Dermis microvascular lymphatic vessel endothelial cell (primary cell): ENCODE measurements around the gene OSBPL10. TPM values are rescaled to one million over a fixed set of nuclear protein-coding genes. Genes with fewer than 3 reads are reported as not detected.

Experiments
- DNase-seq, 2 donors: peaks; one replicate each; pipeline versions ENCODE4 v3.0.0 to v3.0.0-alpha.2; 2010; ENCODE audit warnings: low read depth in 2 of 2
- total RNA-seq: library from RNA; depleted of rRNA; stranded (reverse); fragments of >200 nt; gene quantifications from 2 replicates; pipeline ENCODE4 v1.2.1, GENCODE V29; 2014

Gene OSBPL10
- total RNA-seq, 1 donor from 2014 or later: 8.0 TPM

DNA sequence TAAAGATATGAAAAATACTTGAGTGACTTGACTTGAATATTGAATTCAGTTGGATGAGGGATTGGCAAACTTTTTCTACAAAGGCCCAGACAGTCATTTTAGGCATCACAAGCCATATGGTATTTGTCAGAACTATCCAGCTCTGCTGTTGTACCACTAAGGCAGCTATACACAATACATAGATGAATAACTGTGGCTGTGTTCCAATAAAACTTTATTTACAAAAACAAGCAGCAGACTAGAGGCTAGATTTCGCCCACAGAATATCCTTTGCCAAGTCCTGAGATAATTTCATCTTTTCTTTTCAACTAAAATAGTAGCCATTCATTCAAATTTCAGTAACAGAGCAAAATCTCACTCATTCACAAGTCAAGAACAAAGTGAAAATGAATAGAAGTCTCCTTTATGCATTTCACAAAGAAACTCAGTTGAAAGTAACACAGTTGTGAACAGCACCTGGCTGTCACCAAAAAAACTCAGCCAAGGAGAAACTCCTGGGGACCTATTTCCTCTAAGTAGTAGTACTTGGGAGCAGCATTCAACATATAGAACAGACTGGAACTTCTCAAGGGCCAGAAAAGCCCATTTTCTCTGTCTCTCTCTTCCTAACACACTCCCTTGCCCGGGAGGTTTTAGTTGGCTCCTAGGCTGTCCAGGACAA lies 56.3 kb downstream of the OSBPL10 start:
- DNase-seq: no peak

DNA sequence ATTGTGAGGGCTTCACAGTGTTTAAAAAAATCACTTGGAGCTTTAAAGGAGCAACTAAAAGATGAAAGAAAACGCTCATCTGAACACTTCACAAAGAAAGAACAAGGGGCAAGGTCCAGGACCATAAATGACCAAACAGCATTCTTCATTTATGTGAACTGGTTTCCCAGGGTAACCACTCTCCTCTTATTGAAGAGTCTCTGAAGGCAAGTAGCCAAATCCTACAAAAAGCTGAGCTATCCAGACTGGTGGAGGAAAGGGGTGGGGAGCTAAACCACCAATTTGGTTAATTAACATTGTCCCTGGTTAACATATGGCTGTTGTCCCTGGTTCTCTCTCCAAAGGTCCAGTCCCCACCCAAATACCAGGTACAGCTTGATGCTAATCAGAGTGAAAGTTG lies 58.1 kb downstream of the OSBPL10 start:
- no peak for DNase-seq

DNA sequence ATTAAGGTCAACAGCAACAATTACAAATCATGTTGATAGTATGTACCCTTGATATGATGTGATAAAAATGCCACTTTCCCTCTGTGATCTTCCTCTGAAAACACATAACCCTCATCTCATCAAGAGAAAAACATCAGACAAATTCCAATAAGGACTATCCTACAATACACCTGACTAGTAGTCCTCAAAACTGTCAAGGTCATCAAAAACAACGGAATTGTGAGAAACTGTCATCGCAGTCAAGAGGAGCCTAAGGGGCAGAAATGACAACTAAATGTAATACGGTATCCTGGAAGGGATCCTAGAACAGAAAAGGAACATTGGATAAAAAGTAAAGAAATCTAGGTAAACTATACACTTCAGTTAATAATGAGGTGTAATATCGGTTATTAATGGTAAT lies 59.2 kb downstream of the OSBPL10 start:
- no peak for DNase-seq

DNA sequence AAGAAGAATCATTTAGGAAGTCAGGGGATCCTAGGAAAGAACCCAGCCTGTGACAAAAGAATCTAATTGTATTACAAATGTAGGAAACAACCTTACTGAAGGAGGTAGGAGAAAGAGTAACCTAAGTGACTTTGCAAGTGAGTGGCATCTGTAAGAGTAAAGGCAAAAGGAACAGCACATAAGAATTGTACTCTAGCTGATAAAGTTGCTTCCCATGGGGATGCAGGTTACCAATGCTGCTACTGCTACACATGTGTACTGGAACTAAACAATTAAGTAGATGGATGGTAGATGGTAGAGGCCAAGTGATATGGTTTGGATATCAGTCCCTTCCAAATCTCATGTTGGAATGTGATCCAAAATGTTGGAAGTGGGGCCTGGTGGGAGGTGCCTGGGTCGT lies 60.8 kb downstream of the OSBPL10 start:
- no peak for DNase-seq

DNA sequence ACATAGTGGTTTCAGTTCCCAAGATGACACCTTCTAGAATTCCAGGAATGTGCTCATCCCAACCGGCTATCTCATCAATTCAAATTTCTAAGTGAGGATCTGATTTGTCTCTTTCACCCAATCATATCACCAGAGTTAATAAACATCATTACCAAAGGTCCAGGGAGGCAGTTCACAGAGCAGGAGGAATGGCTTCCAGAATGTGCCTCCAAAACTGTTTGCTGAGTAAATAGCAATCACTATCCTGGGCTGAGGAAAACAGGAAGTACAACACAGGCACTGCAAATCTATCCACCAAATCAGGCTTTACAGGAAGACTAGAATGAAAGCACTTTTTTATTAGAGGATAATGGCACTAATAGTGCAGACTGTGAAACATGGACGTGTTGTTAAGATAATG lies 61.5 kb downstream of the OSBPL10 start:
- no peak for DNase-seq

DNA sequence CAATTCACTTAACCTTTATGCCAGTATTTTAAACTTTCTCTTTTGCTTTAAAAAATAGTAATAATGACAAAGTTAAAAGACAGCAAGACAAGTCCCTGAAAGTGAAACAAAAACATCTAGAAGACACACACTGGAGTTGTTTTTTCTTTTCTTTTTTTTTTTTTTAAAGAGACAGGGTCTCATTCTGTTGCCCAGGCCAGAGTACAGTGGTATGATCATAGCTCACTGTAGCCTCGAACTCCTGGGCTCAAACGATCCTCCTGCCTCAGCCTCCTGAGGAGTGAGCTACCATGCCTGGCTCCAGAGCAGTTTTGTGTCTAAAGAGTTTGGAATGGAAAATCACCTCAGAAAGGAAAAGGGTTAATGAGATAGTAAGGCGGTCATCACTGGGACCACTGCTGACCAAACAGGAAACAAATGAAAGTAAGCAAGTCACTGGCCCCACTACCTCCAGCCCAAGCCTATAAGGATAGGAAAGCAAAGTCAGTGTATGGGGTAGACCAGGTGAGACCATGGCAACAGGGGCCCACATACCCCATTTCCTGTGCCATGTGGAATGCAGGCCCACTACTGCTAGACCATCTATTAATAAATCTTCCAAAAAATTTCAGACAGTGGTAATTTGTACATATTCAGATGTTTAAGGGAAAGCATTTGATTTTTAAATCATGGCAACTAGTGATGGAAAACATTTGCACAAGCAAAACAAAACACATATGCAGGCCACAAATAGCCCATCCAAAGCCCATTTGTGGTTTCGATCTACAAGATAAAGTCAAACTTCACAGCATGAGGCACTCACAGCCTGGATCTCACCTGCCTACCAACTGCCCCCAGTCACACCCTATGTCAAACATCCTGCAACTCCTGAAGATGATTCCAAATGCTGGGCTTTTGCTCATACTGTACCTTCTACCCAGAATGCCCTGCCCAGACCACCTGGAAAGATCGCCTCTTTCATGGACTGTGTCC lies 62.6 kb downstream of the OSBPL10 start:
- DNase-seq: no peak

DNA sequence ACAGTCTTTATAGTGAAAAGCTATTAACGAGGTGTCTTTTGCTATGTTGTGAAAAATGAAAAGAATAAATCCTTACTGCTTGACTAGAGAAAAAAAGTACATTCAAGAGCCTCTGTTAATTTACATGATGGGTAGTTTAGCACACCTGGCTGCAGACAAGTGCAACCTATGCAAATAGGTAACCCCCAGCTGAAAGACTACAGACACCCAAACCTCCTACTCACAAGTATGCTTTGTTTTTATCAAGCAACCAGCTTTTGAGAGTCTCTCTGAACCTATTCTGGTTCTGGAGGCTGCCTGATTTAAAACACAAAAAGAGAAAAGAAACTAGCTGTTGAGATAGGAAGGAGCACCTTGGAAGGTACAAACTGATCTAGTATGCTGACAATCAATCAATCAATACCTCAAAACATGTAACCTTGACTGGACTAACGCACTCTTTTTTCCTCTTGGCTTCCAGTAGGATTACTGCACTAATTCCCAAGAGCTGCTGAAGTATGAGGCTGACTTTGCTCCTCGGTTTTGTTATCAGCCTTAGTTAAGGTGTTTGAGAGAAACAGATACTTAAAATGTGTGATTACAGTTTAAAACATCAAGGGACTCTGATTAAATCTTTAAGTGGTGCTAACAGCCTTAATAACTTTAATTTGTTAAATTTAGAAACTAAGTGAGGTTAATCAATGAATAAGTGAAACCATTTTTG lies 63.6 kb downstream of the OSBPL10 start:
- DNase-seq: no peak

DNA sequence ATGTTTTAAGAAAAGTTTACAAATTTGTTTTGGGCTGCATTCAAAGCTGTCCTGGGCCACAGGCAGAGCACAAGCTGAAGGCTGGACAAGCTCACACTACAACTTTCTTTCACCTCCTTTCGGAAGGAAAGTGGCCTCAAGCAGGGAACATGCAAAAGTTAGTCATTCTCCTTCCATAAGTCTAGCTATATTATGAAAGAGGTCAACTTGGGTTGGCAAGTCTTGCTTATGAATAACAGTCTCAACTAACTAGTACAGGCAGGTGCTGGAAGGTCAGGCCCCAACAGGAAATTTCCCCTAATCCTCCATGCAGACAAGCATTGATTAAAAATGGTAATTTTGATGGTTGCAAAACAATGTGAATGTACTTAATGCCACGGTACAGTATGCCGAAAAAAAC lies 69.4 kb downstream of the OSBPL10 start:
- DNase-seq: no peak

DNA sequence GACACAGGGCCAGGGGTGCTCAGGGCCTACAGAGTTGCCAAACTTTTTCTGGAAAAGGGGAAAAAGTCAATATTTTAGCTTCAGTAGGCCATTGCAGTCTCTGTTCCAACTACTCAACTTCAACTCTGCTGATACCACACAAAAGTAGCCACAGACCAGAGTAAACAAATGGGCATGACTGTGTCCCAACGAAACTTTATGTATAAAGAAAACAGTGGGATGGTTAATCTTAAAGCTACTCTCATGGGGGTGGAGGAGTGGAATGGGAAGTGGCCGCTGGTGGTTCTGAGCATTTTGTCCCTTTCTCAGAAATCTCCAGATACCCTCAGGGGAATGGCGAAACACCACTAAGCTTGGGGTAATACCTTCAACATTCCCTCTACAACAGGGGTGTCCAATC lies 69.9 kb downstream of the OSBPL10 start:
- DNase-seq: no peak

DNA sequence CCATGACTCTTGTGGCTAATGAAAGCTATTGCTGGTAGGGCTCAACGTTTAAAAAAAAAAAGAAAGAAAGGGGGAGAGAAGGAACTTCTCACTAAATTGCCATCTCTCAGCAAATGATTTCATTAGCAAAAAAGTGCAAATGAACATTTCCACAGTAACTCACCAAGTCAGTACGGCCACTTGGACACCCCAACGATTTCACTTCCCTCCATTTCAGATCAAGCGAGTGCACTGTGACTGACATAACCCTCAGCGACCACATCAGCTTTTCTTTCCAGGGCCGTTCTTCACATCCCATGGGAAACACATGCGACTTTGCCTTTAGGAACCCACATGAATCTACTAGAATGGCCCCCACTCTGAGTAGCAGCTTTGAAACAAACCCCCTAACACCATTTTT lies 71.6 kb downstream of the OSBPL10 start:
- no peak for DNase-seq

DNA sequence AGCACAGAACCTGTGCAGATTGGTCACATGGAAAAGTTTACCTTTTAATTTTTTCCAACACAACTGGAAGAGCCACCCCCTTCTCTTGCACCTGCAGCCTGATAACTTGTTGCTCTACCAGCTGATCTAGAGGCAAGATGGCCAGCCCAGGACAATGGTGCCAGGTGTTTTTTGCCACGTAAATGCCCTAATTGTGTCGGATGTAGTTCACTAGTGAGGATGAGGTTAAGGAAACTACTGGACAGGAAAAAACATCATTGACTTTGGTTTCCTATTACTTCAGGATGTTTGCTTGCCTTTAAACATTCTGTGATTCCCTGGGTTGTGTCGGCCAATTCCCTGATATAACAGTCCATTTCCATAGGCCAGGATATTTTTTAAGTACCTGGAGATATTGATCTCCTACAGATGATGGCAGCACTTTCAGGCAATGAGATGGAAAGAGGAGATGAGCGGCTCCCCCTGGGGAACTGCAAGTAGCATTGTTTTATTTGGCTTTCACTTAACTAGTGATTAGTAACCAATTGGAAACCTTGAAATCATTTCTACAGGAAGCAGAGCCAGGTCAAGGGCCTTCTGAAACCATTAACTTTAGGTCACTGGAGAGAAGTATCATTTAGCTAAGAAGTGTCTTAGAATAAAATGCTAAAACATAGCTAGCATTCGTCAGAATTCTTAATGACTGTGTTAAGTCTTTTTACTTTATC lies 72.5 kb downstream of the OSBPL10 start:
- peak; percentile 63 to 78 for DNase-seq

DNA sequence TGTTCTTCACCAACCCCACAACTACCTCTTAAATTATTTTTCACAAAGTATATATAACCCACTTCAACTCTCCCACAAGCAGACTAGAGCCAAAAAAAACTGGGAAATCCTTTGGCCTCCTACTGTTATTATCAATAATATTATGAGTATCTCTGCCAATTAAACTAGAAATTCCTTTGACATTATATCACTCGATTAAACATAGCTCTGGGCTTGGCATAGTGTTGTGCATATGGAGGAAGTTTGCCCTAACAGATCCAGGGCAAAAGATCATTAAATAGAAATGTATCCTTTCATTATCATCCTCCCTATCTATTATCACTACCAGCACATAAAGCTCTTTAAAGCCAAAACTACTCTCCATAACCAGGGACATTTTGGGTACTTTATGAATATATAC lies 74.9 kb downstream of the OSBPL10 start:
- DNase-seq: peak; percentile 36 to 61

DNA sequence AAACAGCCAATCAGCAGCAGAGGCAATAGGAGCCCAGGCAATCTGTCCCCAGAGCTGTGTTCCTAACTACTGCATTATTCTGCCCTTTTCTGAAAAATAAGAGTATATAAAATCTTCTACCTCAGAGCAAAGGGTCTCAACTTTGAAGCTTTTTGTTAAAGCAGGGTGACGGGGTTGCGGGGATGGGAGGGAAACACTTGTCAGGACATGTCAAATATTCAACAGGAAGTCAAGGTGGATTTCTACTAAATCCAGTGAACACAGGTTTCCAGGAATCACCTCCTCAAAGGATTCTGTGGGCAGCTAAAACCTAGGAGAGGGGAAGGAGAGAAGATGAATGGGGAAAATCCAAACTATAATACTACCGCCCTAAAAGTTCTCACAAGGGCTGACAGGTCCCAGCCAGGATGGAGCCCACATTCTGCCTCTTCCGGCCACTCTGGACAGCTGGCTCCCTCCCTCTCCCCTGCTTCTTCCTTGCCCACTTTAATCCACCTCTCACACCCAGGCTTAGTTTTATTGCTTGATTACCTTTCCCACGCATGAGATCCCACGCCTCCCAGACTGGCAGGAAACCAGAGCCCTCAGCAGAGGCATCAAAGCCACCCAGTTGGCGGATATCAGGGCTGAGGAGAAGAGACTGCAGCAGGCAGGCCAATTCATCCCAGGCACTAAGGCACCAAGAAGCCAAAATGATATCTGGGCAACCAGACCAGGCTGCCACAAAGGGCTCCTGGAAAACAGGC lies 77.2 kb downstream of the OSBPL10 start:
- DNase-seq: peak in 1 of 2 donors; percentile 30

DNA sequence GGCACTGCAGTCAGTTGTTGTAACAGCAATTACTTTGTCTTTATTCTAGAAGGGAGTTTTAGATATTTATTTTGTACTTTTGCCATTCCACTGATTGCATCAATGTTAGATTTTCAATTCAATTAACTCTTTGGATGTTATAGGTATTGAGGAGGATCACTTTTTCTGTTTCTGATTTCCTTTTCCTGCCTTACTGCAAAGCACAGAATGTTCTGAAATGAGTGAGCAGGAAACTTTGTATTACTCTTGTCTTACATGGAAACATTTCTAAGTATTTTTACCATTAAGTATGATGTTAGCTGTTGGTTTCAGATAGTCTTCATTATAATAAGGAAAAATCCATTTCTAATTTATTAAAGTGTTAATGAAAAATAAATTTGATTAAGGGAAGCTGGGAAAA lies 80.5 kb downstream of the OSBPL10 start:
- DNase-seq: no peak

DNA sequence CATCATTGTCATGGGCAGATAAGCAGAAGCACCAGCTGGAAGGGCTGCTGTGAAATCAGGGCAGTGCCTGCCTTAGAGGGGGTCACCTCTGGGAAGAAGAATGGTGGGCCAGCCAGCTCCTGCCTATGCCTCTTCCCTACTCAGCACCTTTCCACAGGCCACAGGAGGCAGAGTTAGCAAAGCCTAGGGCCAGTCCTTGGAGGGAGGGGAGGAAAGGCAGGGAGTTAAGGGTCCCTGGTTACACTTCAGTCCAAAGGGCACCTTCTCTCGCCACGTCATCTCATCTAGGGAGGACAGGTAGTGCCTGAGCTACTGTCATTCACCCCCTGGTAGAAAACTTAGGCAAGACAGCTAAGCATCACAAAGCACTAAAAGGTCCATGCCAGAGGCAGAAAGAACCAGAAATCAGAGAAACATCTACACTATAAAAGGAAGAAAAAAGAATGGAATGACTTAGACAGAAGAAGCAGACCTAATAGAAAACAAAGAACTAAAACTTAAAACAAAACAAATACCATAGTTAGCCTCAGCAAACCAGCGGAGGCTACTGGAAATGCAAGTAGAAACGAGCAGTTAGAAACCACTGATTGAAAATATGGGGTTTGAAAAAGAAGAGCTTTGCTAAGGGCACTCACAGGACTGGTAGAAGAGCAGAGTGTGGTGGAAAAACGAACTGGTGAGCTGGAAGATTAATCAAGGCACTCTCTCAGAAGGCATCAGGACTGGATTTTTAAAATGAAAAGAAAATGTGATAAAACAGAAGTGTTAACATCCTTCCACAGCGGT lies 84.2 kb downstream of the OSBPL10 start:
- DNase-seq: no peak

DNA sequence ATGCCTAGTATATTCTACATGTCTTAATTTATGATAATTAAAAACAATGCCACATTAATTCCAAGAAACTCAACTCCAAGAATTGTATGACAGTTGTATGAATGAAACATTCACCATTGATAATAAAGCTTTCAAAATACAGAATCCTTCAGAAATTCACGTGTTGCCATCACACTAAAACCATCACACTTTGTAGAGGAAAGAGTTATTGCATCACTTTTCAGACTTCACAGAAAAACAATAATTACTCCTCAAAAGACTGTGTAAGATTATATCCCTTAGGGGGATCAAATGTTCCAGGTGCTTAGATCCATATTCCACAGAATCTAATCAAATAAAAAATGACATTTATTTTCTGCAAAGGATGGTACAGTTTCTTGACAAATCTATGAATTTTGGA lies 85.0 kb downstream of the OSBPL10 start:
- no peak for DNase-seq

DNA sequence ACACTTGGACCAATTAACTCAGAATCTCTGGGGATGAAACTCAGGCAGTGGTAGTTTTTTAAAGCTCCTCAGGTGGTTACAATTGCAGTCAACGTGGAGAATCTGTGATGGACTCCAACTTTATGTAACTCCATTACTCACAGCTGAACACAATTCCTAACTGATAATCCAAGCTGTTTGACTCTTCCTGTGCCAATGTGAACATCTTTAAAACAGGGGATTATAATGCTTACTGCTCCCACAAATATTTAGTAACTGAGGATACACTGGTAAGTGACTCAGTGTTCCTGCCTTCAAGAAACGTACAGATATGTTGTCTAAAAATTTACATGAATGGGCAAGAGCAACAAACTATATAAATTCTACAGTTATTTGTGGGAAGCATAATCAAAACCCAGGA lies 85.6 kb downstream of the OSBPL10 start:
- no peak for DNase-seq

DNA sequence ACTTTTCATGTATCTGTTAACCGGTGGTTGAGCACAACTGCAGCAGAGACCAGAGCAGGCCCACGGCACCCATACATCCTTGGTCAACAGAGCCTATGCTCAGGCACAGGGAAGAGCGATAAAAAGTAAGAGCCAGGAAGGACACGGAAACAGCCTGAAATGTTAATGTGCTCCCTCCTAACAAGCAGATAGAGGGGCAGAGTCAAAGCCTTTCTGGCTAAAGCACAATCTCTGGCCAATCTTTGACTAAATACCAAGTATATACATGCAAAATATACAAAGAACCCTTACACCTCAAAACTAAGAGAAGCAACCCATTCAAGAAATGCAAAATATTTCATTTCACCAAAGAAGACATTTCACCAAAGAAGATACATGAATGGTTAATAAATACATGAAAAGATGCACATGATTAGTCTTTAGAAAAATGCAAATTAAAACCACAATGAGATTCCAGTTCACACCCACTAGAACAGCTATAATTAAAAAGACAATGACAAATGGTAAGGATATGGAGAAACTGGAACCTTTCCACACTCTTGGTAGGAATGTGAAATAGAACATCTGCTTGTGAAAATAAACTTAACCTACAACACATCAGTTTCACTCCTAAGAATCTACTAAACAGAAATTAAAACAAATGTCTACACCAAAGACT lies 88.0 kb downstream of the OSBPL10 start:
- DNase-seq: no peak

DNA sequence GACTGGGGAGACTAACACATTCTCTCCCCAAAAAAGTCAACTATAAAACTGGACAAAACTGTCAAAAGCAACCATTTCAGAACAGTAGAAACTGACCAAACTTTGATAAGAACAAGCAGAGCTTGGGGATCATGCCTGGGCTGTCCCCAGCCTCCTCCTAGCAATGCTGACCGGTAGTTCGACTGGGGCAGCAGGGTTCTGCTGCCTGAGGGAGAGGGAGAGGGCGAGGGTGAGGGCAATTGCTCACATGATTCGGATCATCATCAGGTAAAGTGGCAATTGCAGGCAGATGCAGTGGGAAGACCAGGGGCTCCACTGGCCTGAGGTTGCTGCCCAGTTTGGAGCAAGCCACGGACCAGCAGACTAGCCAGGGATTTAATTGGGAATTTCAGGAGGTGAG lies 88.6 kb downstream of the OSBPL10 start:
- no peak for DNase-seq
